BE2C (cell line): ENCODE results near the gene UBAP1L.

ENCODE experiments used
- DNase-seq: peaks from one replicate; pipeline ENCODE4 v3.0.0-alpha.2; 2020
- H3K27me3 ChIP-seq: fragments of 250-450 bp; sonication (Bioruptor Pico); 2 replicates; pipeline ENCODE4 v1.5.1; 2020; ENCODE audit warnings: mild to moderate bottlenecking
- H3K36me3 ChIP-seq: fragments of 250-450 bp; sonication (Bioruptor Pico); 2 replicates; pipeline ENCODE4 v1.5.1; 2020; ENCODE audit warnings: mild to moderate bottlenecking
- H3K4me1 ChIP-seq: fragments of 250-450 bp; sonication (Bioruptor Pico); 2 replicates; pipeline ENCODE4 v1.5.1; 2020
- H3K4me3 ChIP-seq: 2 replicates; pipeline ENCODE4 v1.5.1; 2011; ENCODE audit warnings: low read depth, low read length
- H3K9me3 ChIP-seq: fragments of 250-450 bp; sonication (Bioruptor Pico); 2 replicates; pipeline ENCODE4 v1.5.1; 2020
- CTCF ChIP-seq: IDR thresholded peaks from 2 replicates; pipeline ENCODE4 v1.5.1; 2012; ENCODE audit warnings: mild to moderate bottlenecking, low read depth, low read length

The UBAP1L gene

DNA sequence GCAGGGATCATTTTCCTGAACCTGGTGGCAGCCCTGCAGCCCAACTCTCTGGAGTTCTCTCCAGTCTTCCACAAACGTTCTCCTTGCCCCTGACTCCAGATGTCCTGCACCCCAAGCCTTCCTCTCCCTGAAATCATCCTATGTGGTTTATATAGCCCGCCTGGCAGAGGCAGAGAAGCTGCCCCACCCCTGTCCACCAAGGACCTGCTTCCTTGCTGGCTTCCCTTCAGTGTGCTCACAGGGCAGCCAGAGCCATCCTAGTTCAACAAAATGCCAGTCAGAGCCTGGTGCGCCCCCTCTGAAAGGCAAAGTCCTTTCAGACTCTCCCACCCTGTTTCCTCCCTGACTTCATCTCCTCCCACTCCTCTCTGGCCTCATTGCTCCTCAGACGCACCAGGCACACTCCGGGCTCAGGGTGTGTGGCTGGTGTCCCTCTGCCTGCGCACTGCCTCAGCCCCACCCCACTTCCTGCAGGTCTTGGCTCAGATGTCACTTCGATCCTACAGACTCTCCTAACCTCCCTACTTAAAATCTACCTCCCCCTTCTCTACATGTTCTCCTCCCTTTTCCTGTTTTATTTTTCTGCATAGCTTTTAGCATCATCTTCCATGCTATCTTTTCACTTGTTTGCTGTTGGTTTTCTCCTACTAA lies 32.6 kb downstream of the UBAP1L start:
- TF ChIP-seq CTCF, result no peak
- no peaks in the 10 kb centered on the region for H3K27me3 ChIP-seq
- no peaks in the 10 kb centered on the region for H3K9me3 ChIP-seq
- peak; percentile 33 for DNase-seq
- peaks cover 4% of the 10 kb centered on the region for H3K4me1 ChIP-seq
- H3K4me3 ChIP-seq, result no peak overlapping the region
- no peaks in the 10 kb centered on the region for H3K36me3 ChIP-seq

DNA sequence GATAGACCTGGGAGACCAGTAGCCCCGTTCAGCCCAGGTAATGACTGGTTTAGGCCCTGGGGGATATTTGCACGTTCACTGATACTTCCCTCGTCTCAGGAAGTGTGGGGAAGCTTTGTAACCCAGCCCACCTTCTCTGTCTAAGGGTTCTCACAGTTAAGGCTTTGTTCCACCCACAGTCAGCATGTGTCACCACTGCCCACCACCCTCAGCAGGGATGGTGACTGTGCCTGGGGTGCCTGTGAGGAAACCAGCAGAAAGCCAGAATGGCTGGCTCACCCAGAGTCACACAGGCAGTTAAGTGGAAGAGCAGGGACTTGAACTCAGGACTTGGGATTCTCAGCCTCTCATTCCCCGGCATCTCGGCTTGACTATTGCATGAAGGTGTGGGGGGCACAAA lies 33.2 kb downstream of the UBAP1L start:
- no peaks in the 10 kb centered on the region for H3K36me3 ChIP-seq
- H3K4me3 ChIP-seq, result no peak overlapping the region
- peaks cover 4% of the 10 kb centered on the region for H3K4me1 ChIP-seq
- DNase-seq, result no peak
- H3K9me3 ChIP-seq, result no peaks in the 10 kb centered on the region
- TF ChIP-seq CTCF, result no peak
- no peaks in the 10 kb centered on the region for H3K27me3 ChIP-seq

- no peak for TF ChIP-seq CTCF
- Histone ChIP-seq H3K36me3 (no peaks in the 10 kb centered on the region), H3K4me1 (peaks cover 4% of the 10 kb centered on the region), H3K4me3 (no peak overlapping the region), H3K9me3 (no peaks in the 10 kb centered on the region), H3K27me3 (no peaks in the 10 kb centered on the region)
- DNase-seq, result no peak
Observed at GRCh38 chr15:65081270-65081669, 33.7 kb downstream of the UBAP1L start.

- Histone ChIP-seq H3K4me1 (peaks cover 7% of the 10 kb centered on the region), H3K36me3 (no peaks in the 10 kb centered on the region), H3K27me3 (no peaks in the 10 kb centered on the region), H3K9me3 (no peaks in the 10 kb centered on the region), H3K4me3 (no peak overlapping the region)
- TF ChIP-seq CTCF, result no peak
- DNase-seq, result no peak
Observed at GRCh38 chr15:65079580-65079979, 35.4 kb downstream of the UBAP1L start.

- H3K36me3 ChIP-seq, result no peaks in the 10 kb centered on the region
- H3K4me3 ChIP-seq, result no peak overlapping the region
- TF ChIP-seq CTCF, result peak; percentile 36
- H3K27me3 ChIP-seq, result no peaks in the 10 kb centered on the region
- peaks cover 7% of the 10 kb centered on the region for H3K4me1 ChIP-seq
- no peaks in the 10 kb centered on the region for H3K9me3 ChIP-seq
- peak; percentile 54 for DNase-seq
Observed at GRCh38 chr15:65077981-65078352, 37.0 kb downstream of the UBAP1L start.

GRCh38 chr15:65077291-65077980 lies 37.6 kb downstream of the UBAP1L start:
- Histone ChIP-seq H3K27me3 (no peaks in the 10 kb centered on the region), H3K4me3 (no peak overlapping the region), H3K9me3 (no peaks in the 10 kb centered on the region), H3K4me1 (peaks cover 5% of the 10 kb centered on the region), H3K36me3 (no peaks in the 10 kb centered on the region)
- no peak for DNase-seq
- TF ChIP-seq CTCF, result no peak
